ENCODE data around the gene URB1.
"Not testable (repeated sequence)": the region's sequence is repeated elsewhere in the genome, so short reads cannot be mapped to it uniquely, and the experiment has no call there.

URB1 gene

DNA sequence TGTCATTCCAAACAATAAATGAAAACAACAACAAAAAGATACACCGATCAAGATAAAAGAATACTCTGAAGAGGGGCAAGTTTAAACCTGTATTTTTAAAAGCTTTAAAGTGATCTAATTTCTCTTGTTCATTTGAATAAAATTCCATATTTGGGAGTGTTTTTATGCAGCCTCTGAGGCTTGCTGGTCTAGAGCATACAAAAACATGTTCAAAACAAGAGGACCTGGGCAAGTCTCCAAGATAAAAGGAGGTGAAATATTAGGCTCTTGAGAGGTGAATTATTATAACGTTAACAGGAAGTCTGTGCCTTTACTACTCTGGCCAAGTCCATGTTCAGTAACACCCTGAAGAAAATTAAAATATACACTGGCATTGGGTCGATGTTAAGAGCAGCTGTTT is 20.1 kb downstream of the URB1 start:
- H3K36me3 ChIP-seq (ENCODE audit: control insufficient read depth, insufficient read depth, low read length): peaks cover 14% of the 10 kb centered on the region; the same call in 1 of the 2 replicates

DNA sequence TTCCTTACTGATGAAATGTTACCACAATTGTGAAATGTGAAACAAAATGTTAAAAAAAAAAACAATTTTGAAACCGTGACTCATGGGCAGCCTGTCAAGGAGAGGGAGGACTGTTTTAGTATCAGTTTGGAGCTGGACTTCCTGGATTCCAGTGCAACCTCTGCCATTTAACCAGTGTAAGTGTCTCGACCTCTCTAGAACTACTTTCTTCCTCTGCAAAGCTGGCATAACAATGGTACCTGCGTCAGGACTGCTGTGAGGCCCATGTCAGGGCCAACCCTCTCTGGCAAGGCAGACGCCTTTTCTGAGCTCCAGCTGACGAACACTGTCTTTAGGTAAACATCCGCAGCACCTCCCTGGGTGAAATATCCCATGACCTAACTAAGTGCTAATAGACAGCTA is 20.9 kb downstream of the URB1 start:
- Histone ChIP-seq H3K4me1 (ENCODE audit: control insufficient read depth, insufficient read depth, low read length) (no peaks in the 10 kb centered on the region), H3K36me3 (ENCODE audit: control insufficient read depth, insufficient read depth, low read length) (peaks cover 16% of the 10 kb centered on the region; the same call in 1 of the 2 replicates), H3K9me3 (ENCODE audit: control insufficient read depth, insufficient read depth, low read length) (no peaks in the 10 kb centered on the region), H3K4me3 (ENCODE audit: low read length) (no peak overlapping the region), H3K27ac (ENCODE audit: low read length) (no peak overlapping the region), H3K27me3 (ENCODE audit: control insufficient read depth, insufficient read depth, low read length) (no peaks in the 10 kb centered on the region)
- no peak for DNase-seq (ENCODE audit: low read depth, low spot score)
- WGBS (ENCODE audit: insufficient coverage, insufficient read length): no CpG with 5 or more reads among the region's 6 CpGs

More for the DNA sequence above, 20.1 kb downstream of the URB1 start:
- Histone ChIP-seq H3K4me1 (ENCODE audit: control insufficient read depth, insufficient read depth, low read length) (no peaks in the 10 kb centered on the region), H3K4me3 (ENCODE audit: low read length) (no peak overlapping the region), H3K27me3 (ENCODE audit: control insufficient read depth, insufficient read depth, low read length) (no peaks in the 10 kb centered on the region), H3K9me3 (ENCODE audit: control insufficient read depth, insufficient read depth, low read length) (no peaks in the 10 kb centered on the region), H3K27ac (ENCODE audit: low read length) (no peak overlapping the region)
- no peak for DNase-seq (ENCODE audit: low read depth, low spot score)
- no CpG with 5 or more reads among the region's 3 CpGs for WGBS (ENCODE audit: insufficient coverage, insufficient read length)

DNA sequence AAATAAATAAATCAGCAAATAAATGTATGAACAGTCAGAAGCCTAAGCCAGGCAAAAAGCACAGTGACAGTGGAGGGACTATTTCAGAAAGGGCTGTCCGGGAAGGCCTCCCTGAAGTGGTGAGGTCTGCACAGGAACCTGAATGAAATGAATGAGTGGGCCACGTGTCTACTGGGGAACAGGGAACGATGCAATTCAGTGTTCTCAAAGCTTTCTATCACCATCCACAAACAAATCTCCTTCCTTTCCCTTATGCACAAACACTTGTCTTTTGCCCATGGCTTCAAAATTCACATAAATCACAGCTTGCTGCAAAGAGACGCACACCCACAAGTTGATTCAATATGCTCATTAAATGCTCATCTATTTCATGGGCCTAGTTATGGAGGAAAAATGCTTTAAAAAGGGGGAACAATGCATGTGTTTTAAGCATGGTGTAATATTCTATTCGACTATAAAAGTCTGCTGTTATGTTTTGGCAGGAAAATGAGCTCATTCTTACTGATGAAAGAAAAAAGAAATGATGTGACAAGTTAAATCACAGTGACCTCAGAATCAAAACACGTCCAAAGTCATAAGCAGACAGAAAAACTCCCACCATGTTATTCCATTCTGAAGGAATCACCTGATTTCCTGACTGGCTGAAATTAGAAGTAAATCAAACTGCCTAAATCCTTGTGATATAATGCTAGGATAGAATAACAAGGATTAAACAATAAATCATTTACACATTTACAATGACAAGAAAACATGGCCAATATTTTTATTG is 21.6 kb downstream of the URB1 start:
- no peak overlapping the region for H3K27ac ChIP-seq (ENCODE audit: low read length)
- no peaks in the 10 kb centered on the region for H3K9me3 ChIP-seq (ENCODE audit: control insufficient read depth, insufficient read depth, low read length)
- WGBS (ENCODE audit: insufficient coverage, insufficient read length): no CpG with 5 or more reads among the region's 6 CpGs
- peaks cover 21% of the 10 kb centered on the region; the same call in 1 of the 2 replicates for H3K36me3 ChIP-seq (ENCODE audit: control insufficient read depth, insufficient read depth, low read length)
- DNase-seq (ENCODE audit: low read depth, low spot score): no peak
- no peaks in the 10 kb centered on the region for H3K27me3 ChIP-seq (ENCODE audit: control insufficient read depth, insufficient read depth, low read length)
- no peak overlapping the region for H3K4me3 ChIP-seq (ENCODE audit: low read length)
- H3K4me1 ChIP-seq (ENCODE audit: control insufficient read depth, insufficient read depth, low read length): no peaks in the 10 kb centered on the region

DNA sequence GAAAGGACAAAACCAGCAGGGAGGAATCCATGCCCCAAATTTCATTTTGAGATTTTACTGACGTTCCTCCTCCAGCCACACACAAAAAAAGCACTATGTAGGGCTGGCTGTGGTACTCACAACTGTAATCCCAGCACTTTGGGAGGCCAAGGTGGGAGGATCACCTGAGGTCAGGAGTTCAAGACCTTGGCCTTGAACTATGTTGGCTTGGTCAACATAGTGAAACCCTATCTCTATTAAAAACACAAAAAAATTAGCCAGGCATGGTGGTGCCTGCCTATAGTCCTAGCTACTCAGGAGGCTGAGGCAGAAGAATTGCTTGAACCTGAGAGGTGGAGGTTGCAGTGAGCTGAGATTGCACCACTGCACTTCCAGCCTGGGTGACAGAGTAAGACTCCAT is 23.9 kb downstream of the URB1 start:
- not testable (repeated sequence) for H3K27me3 ChIP-seq (ENCODE audit: control insufficient read depth, insufficient read depth, low read length); H3K4me1 ChIP-seq (ENCODE audit: control insufficient read depth, insufficient read depth, low read length); DNase-seq (ENCODE audit: low read depth, low spot score); H3K4me3 ChIP-seq (ENCODE audit: low read length); H3K9me3 ChIP-seq (ENCODE audit: control insufficient read depth, insufficient read depth, low read length); H3K27ac ChIP-seq (ENCODE audit: low read length)
- H3K36me3 ChIP-seq (ENCODE audit: control insufficient read depth, insufficient read depth, low read length): peaks cover 29% of the 10 kb centered on the region; the same call in 1 of the 2 replicates
- no CpG with 5 or more reads among the region's 1 CpG for WGBS (ENCODE audit: insufficient coverage, insufficient read length)

DNA sequence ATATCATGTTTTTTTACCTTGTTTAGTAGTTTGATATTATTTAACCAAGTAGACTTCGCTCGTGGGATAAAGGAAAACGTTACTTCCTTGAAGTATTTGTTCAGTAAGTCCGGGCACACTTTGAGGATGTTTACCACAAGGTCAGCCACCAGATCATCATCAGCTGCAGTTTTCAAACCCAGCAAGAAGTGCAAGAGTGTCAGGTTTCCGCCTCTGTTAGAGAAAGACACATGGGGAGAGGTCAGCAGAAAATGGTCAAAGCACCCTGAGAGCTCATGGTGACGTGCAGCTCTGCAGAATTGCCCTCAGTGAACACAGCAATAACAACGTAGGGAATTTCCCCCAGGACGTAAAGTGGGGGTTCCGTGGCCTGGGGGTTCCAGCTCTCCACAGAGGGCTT is 24.4 kb downstream of the URB1 start:
- H3K27me3 ChIP-seq (ENCODE audit: control insufficient read depth, insufficient read depth, low read length): no peaks in the 10 kb centered on the region
- no peaks in the 10 kb centered on the region for H3K4me1 ChIP-seq (ENCODE audit: control insufficient read depth, insufficient read depth, low read length)
- H3K4me3 ChIP-seq (ENCODE audit: low read length): no peak overlapping the region
- H3K9me3 ChIP-seq (ENCODE audit: control insufficient read depth, insufficient read depth, low read length): no peaks in the 10 kb centered on the region
- no peak for DNase-seq (ENCODE audit: low read depth, low spot score)
- peaks cover 29% of the 10 kb centered on the region; the same call in 1 of the 2 replicates for H3K36me3 ChIP-seq (ENCODE audit: control insufficient read depth, insufficient read depth, low read length)
- H3K27ac ChIP-seq (ENCODE audit: low read length): no peak overlapping the region
- no CpG with 5 or more reads among the region's 9 CpGs for WGBS (ENCODE audit: insufficient coverage, insufficient read length)

DNA sequence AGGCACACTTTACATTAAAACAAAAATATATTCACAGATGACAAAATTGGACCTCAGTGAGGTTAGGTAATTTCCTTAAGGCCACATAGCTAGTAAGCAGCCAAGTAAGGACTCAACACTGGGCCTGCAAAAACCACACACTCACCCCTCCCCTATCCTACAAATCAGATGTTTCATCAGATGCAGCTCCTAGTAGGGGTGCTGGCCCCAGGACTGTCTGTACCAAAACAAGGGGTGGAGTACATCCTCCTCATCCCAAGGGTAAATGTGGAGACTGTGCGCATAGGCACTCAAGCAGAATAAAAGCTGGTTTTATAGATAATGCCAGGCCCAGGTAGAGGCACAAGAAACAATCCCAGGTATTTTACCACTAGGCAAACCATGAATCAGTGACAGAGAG is 25.7 kb downstream of the URB1 start:
- DNase-seq (ENCODE audit: low read depth, low spot score): no peak
- Histone ChIP-seq H3K36me3 (ENCODE audit: control insufficient read depth, insufficient read depth, low read length) (peaks cover 35% of the 10 kb centered on the region; the same call in 1 of the 2 replicates), H3K4me3 (ENCODE audit: low read length) (no peak overlapping the region), H3K27me3 (ENCODE audit: control insufficient read depth, insufficient read depth, low read length) (no peaks in the 10 kb centered on the region), H3K4me1 (ENCODE audit: control insufficient read depth, insufficient read depth, low read length) (no peaks in the 10 kb centered on the region), H3K27ac (ENCODE audit: low read length) (no peak overlapping the region), H3K9me3 (ENCODE audit: control insufficient read depth, insufficient read depth, low read length) (no peaks in the 10 kb centered on the region)
- no CpG with 5 or more reads among the region's 1 CpG for WGBS (ENCODE audit: insufficient coverage, insufficient read length)

DNA sequence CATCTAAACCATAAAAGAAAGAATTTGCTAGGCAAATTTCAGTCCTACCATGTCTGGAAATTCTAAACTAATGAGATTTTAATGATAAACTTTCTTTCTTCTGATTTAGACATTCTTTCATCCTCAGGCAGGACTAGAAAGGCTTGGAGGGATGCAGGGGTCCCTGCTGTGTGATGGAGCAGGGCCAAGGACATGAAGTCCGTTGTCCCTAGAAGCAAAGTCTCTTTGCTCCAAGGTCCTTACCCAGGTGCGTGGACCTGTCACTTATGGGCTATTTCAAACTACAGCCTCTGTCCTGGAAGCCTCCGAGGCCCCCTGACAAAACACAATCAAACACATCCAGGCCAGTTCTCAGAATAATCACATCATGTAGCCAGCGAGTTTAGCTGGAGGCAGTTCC is 26.6 kb downstream of the URB1 start:
- Histone ChIP-seq H3K9me3 (ENCODE audit: control insufficient read depth, insufficient read depth, low read length) (no peaks in the 10 kb centered on the region), H3K36me3 (ENCODE audit: control insufficient read depth, insufficient read depth, low read length) (peaks cover 36% of the 10 kb centered on the region; the same call in 1 of the 2 replicates), H3K27me3 (ENCODE audit: control insufficient read depth, insufficient read depth, low read length) (no peaks in the 10 kb centered on the region), H3K4me3 (ENCODE audit: low read length) (no peak overlapping the region), H3K4me1 (ENCODE audit: control insufficient read depth, insufficient read depth, low read length) (no peaks in the 10 kb centered on the region), H3K27ac (ENCODE audit: low read length) (no peak overlapping the region)
- no peak for DNase-seq (ENCODE audit: low read depth, low spot score)
- no CpG with 5 or more reads among the region's 4 CpGs for WGBS (ENCODE audit: insufficient coverage, insufficient read length)

DNA sequence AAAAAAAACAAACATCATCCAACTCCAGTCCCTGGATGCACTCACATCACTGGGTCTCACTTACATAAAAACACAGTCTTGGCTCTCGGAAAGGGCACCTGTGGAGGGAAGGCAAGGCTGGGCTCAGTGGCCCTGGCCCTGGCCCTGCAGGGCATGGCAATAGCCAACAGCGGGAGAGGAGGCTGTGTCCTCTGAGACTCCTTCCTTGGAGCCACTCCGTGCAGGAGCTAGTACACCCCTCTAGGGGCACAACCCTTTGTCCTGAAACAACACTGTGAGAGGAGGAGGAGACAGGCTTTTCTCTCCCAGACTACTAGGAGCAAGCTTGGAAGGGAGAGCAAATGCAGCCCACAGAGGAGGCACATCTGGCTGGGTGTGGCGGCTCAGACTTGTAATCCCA is 28.0 kb downstream of the URB1 start:
- Histone ChIP-seq H3K9me3 (ENCODE audit: control insufficient read depth, insufficient read depth, low read length) (no peaks in the 10 kb centered on the region), H3K4me3 (ENCODE audit: low read length) (no peak overlapping the region), H3K36me3 (ENCODE audit: control insufficient read depth, insufficient read depth, low read length) (peaks cover 36% of the 10 kb centered on the region; the same call in 1 of the 2 replicates), H3K27ac (ENCODE audit: low read length) (no peak overlapping the region), H3K4me1 (ENCODE audit: control insufficient read depth, insufficient read depth, low read length) (no peaks in the 10 kb centered on the region), H3K27me3 (ENCODE audit: control insufficient read depth, insufficient read depth, low read length) (no peaks in the 10 kb centered on the region)
- DNase-seq (ENCODE audit: low read depth, low spot score): no peak
- WGBS (ENCODE audit: insufficient coverage, insufficient read length): no CpG with 5 or more reads among the region's 4 CpGs

DNA sequence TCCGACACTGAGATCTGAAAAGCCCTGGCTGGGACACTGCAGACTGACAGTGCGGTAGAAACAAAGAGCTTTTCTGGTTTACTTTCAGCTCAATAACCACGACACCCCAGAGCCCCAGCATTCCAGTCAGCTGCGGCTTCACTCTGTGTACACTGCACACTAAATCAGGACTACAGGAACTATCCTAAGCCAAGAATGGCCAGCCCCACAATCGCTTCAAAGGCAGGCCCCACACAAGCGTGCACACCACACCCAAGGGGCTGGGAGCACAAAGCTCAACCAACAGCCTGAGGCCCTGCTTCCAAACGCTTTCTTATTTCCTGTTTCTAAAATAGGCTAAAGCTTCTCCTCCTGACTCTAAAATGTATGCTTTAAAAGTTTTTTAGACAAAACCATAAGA is 28.4 kb downstream of the URB1 start:
- Histone ChIP-seq H3K36me3 (ENCODE audit: control insufficient read depth, insufficient read depth, low read length) (peaks cover 40% of the 10 kb centered on the region; the same call in 1 of the 2 replicates), H3K9me3 (ENCODE audit: control insufficient read depth, insufficient read depth, low read length) (no peaks in the 10 kb centered on the region), H3K4me3 (ENCODE audit: low read length) (no peak overlapping the region), H3K27ac (ENCODE audit: low read length) (no peak overlapping the region), H3K4me1 (ENCODE audit: control insufficient read depth, insufficient read depth, low read length) (no peaks in the 10 kb centered on the region), H3K27me3 (ENCODE audit: control insufficient read depth, insufficient read depth, low read length) (no peaks in the 10 kb centered on the region)
- WGBS (ENCODE audit: insufficient coverage, insufficient read length): no CpG with 5 or more reads among the region's 7 CpGs
- no peak for DNase-seq (ENCODE audit: low read depth, low spot score)

DNA sequence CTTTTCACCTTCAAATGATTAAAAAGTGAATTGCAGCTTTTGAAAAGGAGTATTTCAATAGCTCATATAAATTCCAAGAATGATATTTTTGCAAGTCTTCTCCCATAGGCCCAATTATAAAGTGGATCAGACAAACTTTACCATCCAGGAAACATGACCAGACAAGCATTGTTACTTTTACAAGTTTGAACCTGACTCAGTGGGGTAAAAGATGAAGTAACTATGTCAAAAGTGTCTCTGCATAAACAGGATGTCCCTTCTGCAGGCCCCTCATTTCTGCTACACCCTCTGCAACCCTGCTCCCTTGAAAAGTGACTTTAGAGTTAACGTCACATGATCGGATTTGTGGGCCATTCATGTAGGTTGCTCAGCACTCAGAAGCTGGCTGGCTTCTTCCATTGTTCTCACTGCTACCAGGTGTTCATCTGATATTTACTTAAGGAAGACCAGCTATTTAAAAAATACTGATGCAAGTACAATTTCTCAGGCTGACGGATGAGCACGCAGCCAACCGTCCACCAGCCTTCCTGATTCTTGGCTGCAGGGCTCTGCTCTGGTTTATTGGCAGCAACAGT is 32.3 kb downstream of the URB1 start:
- WGBS (ENCODE audit: insufficient coverage, insufficient read length): no CpG with 5 or more reads among the region's 5 CpGs
- H3K36me3 ChIP-seq (ENCODE audit: control insufficient read depth, insufficient read depth, low read length): peaks cover 38% of the 10 kb centered on the region
- DNase-seq (ENCODE audit: low read depth, low spot score): no peak
- no peaks in the 10 kb centered on the region for H3K27me3 ChIP-seq (ENCODE audit: control insufficient read depth, insufficient read depth, low read length)
- H3K4me1 ChIP-seq (ENCODE audit: control insufficient read depth, insufficient read depth, low read length): no peaks in the 10 kb centered on the region
- H3K27ac ChIP-seq (ENCODE audit: low read length): no peak overlapping the region
- H3K9me3 ChIP-seq (ENCODE audit: control insufficient read depth, insufficient read depth, low read length): no peaks in the 10 kb centered on the region
- no peak overlapping the region for H3K4me3 ChIP-seq (ENCODE audit: low read length)

All from iPS DF 6.9 (cell line).